Tibial artery (tissue), 4 donors: Measurements from ENCODE around the gene ZNF17.
"Not testable (repeated sequence)": the region's sequence is repeated elsewhere in the genome, so short reads cannot be mapped to it uniquely, and the experiment has no call there.

Experiments
- DNase-seq, 2 donors: peaks; one replicate each; pipeline ENCODE4 v3.0.0-alpha.2; 2019
- H3K27ac ChIP-seq, 2 donors: fragments of 200-600 bp; sonication (generic) in 1 of 2; 1 replicate in 1 of 2; 2 replicates in 1 of 2; pipeline ENCODE4 v1.5.1; 2018 to 2019; ENCODE audit warnings: mild to moderate bottlenecking in 1 of 2
- H3K27me3 ChIP-seq, 2 donors: fragments of 200-600 bp; sonication (generic) in 1 of 2; one replicate each; pipeline versions ENCODE4 v1.5.1 to v1.6.0; 2016 to 2019
- H3K36me3 ChIP-seq, 3 donors: fragments of 200-600 bp; sonication (generic) in 2 of 3; one replicate each; pipeline ENCODE4 v1.5.1; 2016 to 2019; ENCODE audit warnings: mild to moderate bottlenecking in 2 of 3
- H3K4me1 ChIP-seq, 4 donors: fragments of 200-600 bp; sonication (generic) in 2 of 4; 1 replicate in 3 of 4; 2 replicates in 1 of 4; pipeline ENCODE4 v1.5.1; 2016 to 2019
- H3K4me3 ChIP-seq, 2 donors: fragments of 200-600 bp; sonication (generic) in 1 of 2; 1 replicate in 1 of 2; 2 replicates in 1 of 2; pipeline ENCODE4 v1.5.1; 2018 to 2019; ENCODE audit warnings: mild to moderate bottlenecking in 2 of 2
- H3K9me3 ChIP-seq, 3 donors: fragments of 200-600 bp; sonication (generic) in 1 of 3; one replicate each; pipeline ENCODE4 v1.5.1; 2016 to 2019
- CTCF ChIP-seq, 2 experiments: fragments of 200-600 bp in 1 of 2; fragments of 450-650 bp in 1 of 2; IDR thresholded peaks; one replicate each; pipeline ENCODE4 v1.5.1; 2017 to 2019; ENCODE audit warnings: antibody characterized with exemption in 2 of 2, mild to moderate bottlenecking in 1 of 2, moderate library complexity in 1 of 2
- intact Hi-C: fragments of 100-400 bp; cut with DNase I; formaldehyde crosslinking; loops from one replicate; pipeline ENCODE4 v1.15.0; 2023; ENCODE audit warnings: low total_unique reads

ZNF17 gene

GRCh38 chr19:57374179-57374578, 36.8 kb upstream of the ZNF17 start:
- intact Hi-C loops, result no loop called here
- H3K36me3 ChIP-seq, result peaks cover 79 to 85% (median 84%) of the 10 kb centered on the region in 3 donors

GRCh38 chr19:57374647-57375046, 36.3 kb upstream of the ZNF17 start:
- H3K4me1 ChIP-seq, H3K4me3 ChIP-seq, H3K27ac ChIP-seq, intact Hi-C loops, H3K27me3 ChIP-seq, DNase-seq: not testable (repeated sequence)
- peaks cover 79 to 88% (median 85%) of the 10 kb centered on the region in 3 donors for H3K36me3 ChIP-seq
- peaks cover 0 to 72% (median 46%) of the 10 kb centered on the region in 3 donors for H3K9me3 ChIP-seq

More at GRCh38 chr19:57374179-57374578, 36.8 kb upstream of the ZNF17 start:
- Histone ChIP-seq H3K4me1 (no peaks in the 10 kb centered on the region), H3K27ac (no peak overlapping the region), H3K9me3 (peaks cover 0 to 68% (median 43%) of the 10 kb centered on the region in 3 donors), H3K27me3 (no peaks in the 10 kb centered on the region), H3K4me3 (no peak overlapping the region)
- TF ChIP-seq CTCF (IDR thresholded peaks at IDR 0.05), result no peak
- DNase-seq, result no peak

- H3K36me3 ChIP-seq, result peaks cover 74 to 90% (median 81%) of the 10 kb centered on the region in 3 donors
- TF ChIP-seq CTCF (IDR thresholded peaks at IDR 0.05), result no peak
- no peak for DNase-seq
Measured at GRCh38 chr19:57376151-57376550, 34.8 kb upstream of the ZNF17 start.

GRCh38 chr19:57377498-57378146, 33.3 kb upstream of the ZNF17 start:
- H3K36me3 ChIP-seq, result peaks cover 60 to 75% (median 66%) of the 10 kb centered on the region in 3 donors

More at GRCh38 chr19:57376151-57376550, 34.8 kb upstream of the ZNF17 start:
- H3K27me3 ChIP-seq, result no peaks in the 10 kb centered on the region
- peaks cover 0 to 85% (median 51%) of the 10 kb centered on the region in 3 donors for H3K9me3 ChIP-seq
- intact Hi-C loops, result no loop called here
- H3K27ac ChIP-seq, result no peak overlapping the region
- no peaks in the 10 kb centered on the region for H3K4me1 ChIP-seq
- H3K4me3 ChIP-seq, result no peak overlapping the region

GRCh38 chr19:57380923-57381322, 30.0 kb upstream of the ZNF17 start:
- DNase-seq, result no peak
- intact Hi-C loops, result no loop called here
- H3K36me3 ChIP-seq, result peaks cover 28 to 42% (median 33%) of the 10 kb centered on the region in 3 donors
- no peaks in the 10 kb centered on the region for H3K27me3 ChIP-seq
- peaks cover 0 to 55% (median 34%) of the 10 kb centered on the region in 3 donors for H3K9me3 ChIP-seq
- no peaks in the 10 kb centered on the region for H3K4me1 ChIP-seq
- no peak overlapping the region for H3K4me3 ChIP-seq
- H3K27ac ChIP-seq, result no peak overlapping the region
- no peak for TF ChIP-seq CTCF (IDR thresholded peaks at IDR 0.05)

More at GRCh38 chr19:57377498-57378146, 33.3 kb upstream of the ZNF17 start:
- Histone ChIP-seq H3K4me3 (no peak overlapping the region), H3K27ac (no peak overlapping the region), H3K9me3 (peaks cover 0 to 83% (median 51%) of the 10 kb centered on the region in 3 donors), H3K27me3 (no peaks in the 10 kb centered on the region), H3K4me1 (no peaks in the 10 kb centered on the region)
- DNase-seq, result no peak
- intact Hi-C loops, result no loop called here
- no peak for TF ChIP-seq CTCF (IDR thresholded peaks at IDR 0.05)

GRCh38 chr19:57382806-57383488, 28.0 kb upstream of the ZNF17 start:
- TF ChIP-seq CTCF (IDR thresholded peaks at IDR 0.05), result no peak
- H3K36me3 ChIP-seq, result peaks cover 8 to 22% (median 13%) of the 10 kb centered on the region in 3 donors
- DNase-seq, result no peak
- H3K27ac ChIP-seq, result no peak overlapping the region
- intact Hi-C loops, result no loop called here
- no peak overlapping the region for H3K4me3 ChIP-seq
- H3K27me3 ChIP-seq, result no peaks in the 10 kb centered on the region
- no peaks in the 10 kb centered on the region for H3K4me1 ChIP-seq
- peaks cover 0 to 35% (median 15%) of the 10 kb centered on the region in 3 donors for H3K9me3 ChIP-seq
